Loucy (cell line): ENCODE results near the gene TTLL1.
A peak's percentile ranks its signal among the peaks of the same experiment; 100 is the strongest.

Experiments used
- H2AFZ ChIP-seq: fragments of 200-600 bp; sonication (generic); 2 replicates; pipeline ENCODE4 v1.6.0; 2016; ENCODE audit warnings: antibody characterized with exemption, mild to moderate bottlenecking, low read length, moderate library complexity
- H3F3A ChIP-seq: fragments of 200-600 bp; 2 replicates; pipeline ENCODE4 v1.6.0; 2016; ENCODE audit warnings: antibody characterized with exemption, low read depth, mild to moderate bottlenecking
- H3K27me3 ChIP-seq: fragments of 200-600 bp; sonication (generic); 2 replicates; pipeline ENCODE4 v1.6.1; 2014; ENCODE audit warnings: low read length, mild to moderate bottlenecking; ENCODE audit not compliant: insufficient read depth, poor library complexity, severe bottlenecking
- H3K36me3 ChIP-seq: fragments of 200-600 bp; sonication (generic); 2 replicates; pipeline ENCODE4 v1.6.1; 2016; ENCODE audit warnings: low read length; ENCODE audit not compliant: insufficient read depth
- H3K4me1 ChIP-seq: fragments of 200-600 bp; sonication (generic); 2 replicates; pipeline ENCODE4 v1.5.1; 2014; ENCODE audit warnings: low read length, mild to moderate bottlenecking; ENCODE audit not compliant: insufficient read depth, poor library complexity, severe bottlenecking
- H3K4me2 ChIP-seq: fragments of 200-600 bp; sonication (generic); 2 replicates; pipeline ENCODE4 v1.6.0; 2014; ENCODE audit warnings: antibody characterized with exemption, low read length, low read depth, mild to moderate bottlenecking; ENCODE audit not compliant: poor library complexity, severe bottlenecking
- H3K4me3 ChIP-seq: fragments of 200-600 bp; sonication (generic); 2 replicates; pipeline ENCODE4 v1.5.1; 2014; ENCODE audit warnings: low read length, mild to moderate bottlenecking, mixed read lengths; ENCODE audit not compliant: poor library complexity, severe bottlenecking
- H3K79me2 ChIP-seq: fragments of 200-600 bp; sonication (generic); 2 replicates; pipeline ENCODE4 v1.6.1; 2014; ENCODE audit warnings: low read length; ENCODE audit not compliant: insufficient read depth
- H3K9ac ChIP-seq: fragments of 200-600 bp; sonication (generic); 2 replicates; pipeline ENCODE4 v1.6.0; 2014; ENCODE audit warnings: mild to moderate bottlenecking, low read depth, low read length, moderate library complexity; ENCODE audit not compliant: poor library complexity, severe bottlenecking
- H3K9me2 ChIP-seq: fragments of 200-600 bp; sonication (generic); replicated peaks from 2 replicates; pipeline ENCODE4 v1.6.1; 2016; ENCODE audit warnings: low read depth, low read length, mixed read lengths
- H3K9me3 ChIP-seq: fragments of 200-600 bp; sonication (generic); 2 replicates; pipeline ENCODE4 v1.6.1; 2014; ENCODE audit warnings: mild to moderate bottlenecking, antibody characterized with exemption, low read length, low read depth; ENCODE audit not compliant: insufficient read depth
- H4K20me1 ChIP-seq: fragments of 200-600 bp; sonication (generic); 2 replicates; pipeline ENCODE4 v1.6.0; 2014; ENCODE audit warnings: antibody characterized with exemption, low read length, mild to moderate bottlenecking; ENCODE audit not compliant: insufficient read depth, poor library complexity, severe bottlenecking
- CTCF ChIP-seq: fragments of 200-600 bp; sonication (generic); conservative IDR thresholded peaks from 2 replicates; pipeline ENCODE4 v1.5.1; 2014; ENCODE audit warnings: mild to moderate bottlenecking, antibody characterized with exemption, low read length
- EZH2phosphoT487 ChIP-seq: fragments of 200-600 bp; IDR thresholded peaks from 2 replicates; pipeline ENCODE4 v1.6.1; 2018; ENCODE audit warnings: antibody characterized with exemption, mild to moderate bottlenecking, moderate library complexity, borderline replicate concordance

Gene TTLL1

GRCh38 chr22:43090130-43090789, 1.1 kb upstream of the TTLL1 start:
- H3K36me3 ChIP-seq = no peaks in the 10 kb centered on the region
- peak; percentile 59 for TF ChIP-seq CTCF
- no peak for TF ChIP-seq EZH2phosphoT487
- H3K4me3 ChIP-seq = no peak overlapping the region
- no peaks in the 10 kb centered on the region for H3K9me2 ChIP-seq
- no peaks in the 10 kb centered on the region for H3F3A ChIP-seq
- peak overlapping the region; percentile 80 for H3K4me2 ChIP-seq
- H4K20me1 ChIP-seq = no peaks in the 10 kb centered on the region
- H3K27me3 ChIP-seq = no peaks in the 10 kb centered on the region
- no peak overlapping the region for H3K9ac ChIP-seq
- H2AFZ ChIP-seq = no peak overlapping the region
- H3K9me3 ChIP-seq = no peaks in the 10 kb centered on the region
- H3K4me1 ChIP-seq = no peaks in the 10 kb centered on the region
- H3K79me2 ChIP-seq = no peaks in the 10 kb centered on the region

GRCh38 chr22:43088627-43088983, 586 bp downstream of the TTLL1 start:
- TF ChIP-seq EZH2phosphoT487 (no peak), CTCF (no peak)
- peak overlapping the region; percentile 81 for H3K9ac ChIP-seq

GRCh38 chr22:43085658-43086606, 3.3 kb downstream of the TTLL1 start:
- Histone ChIP-seq H3K79me2 (no peaks in the 10 kb centered on the region), H3K36me3 (no peaks in the 10 kb centered on the region), H2AFZ (no peak overlapping the region), H4K20me1 (no peaks in the 10 kb centered on the region), H3K9me2 (no peaks in the 10 kb centered on the region), H3K27me3 (no peaks in the 10 kb centered on the region), H3K4me2 (no peak overlapping the region), H3K9ac (no peak overlapping the region), H3K4me1 (no peaks in the 10 kb centered on the region), H3K9me3 (no peaks in the 10 kb centered on the region), H3F3A (no peaks in the 10 kb centered on the region), H3K4me3 (no peak overlapping the region)
- no peak for TF ChIP-seq EZH2phosphoT487
- TF ChIP-seq CTCF = no peak

More at GRCh38 chr22:43088627-43088983, 586 bp downstream of the TTLL1 start:
- no peaks in the 10 kb centered on the region for H3K9me3 ChIP-seq
- no peaks in the 10 kb centered on the region for H3K9me2 ChIP-seq
- H3K4me1 ChIP-seq = no peaks in the 10 kb centered on the region
- H3K27me3 ChIP-seq = no peaks in the 10 kb centered on the region
- no peaks in the 10 kb centered on the region for H3K36me3 ChIP-seq
- no peaks in the 10 kb centered on the region for H4K20me1 ChIP-seq
- peak overlapping the region; percentile 81 for H2AFZ ChIP-seq
- peak overlapping the region; percentile 91 for H3K4me2 ChIP-seq
- H3K4me3 ChIP-seq = peak overlapping the region; percentile 90
- no peaks in the 10 kb centered on the region for H3K79me2 ChIP-seq
- H3F3A ChIP-seq = no peaks in the 10 kb centered on the region
